SIG-M5 treated with dmso at 0.1 percent for 504 hours (cell line): Measurements from ENCODE around the gene PFKL.
"Not testable (repeated sequence)": the region's sequence is repeated elsewhere in the genome, so short reads cannot be mapped to it uniquely, and the experiment has no call there.

Experiments used
- DNase-seq: peaks from one replicate; lab custom pipeline; 2025; ENCODE audit not compliant: unreplicated experiment; lab: John Stamatoyannopoulos, UW

The PFKL gene

DNA sequence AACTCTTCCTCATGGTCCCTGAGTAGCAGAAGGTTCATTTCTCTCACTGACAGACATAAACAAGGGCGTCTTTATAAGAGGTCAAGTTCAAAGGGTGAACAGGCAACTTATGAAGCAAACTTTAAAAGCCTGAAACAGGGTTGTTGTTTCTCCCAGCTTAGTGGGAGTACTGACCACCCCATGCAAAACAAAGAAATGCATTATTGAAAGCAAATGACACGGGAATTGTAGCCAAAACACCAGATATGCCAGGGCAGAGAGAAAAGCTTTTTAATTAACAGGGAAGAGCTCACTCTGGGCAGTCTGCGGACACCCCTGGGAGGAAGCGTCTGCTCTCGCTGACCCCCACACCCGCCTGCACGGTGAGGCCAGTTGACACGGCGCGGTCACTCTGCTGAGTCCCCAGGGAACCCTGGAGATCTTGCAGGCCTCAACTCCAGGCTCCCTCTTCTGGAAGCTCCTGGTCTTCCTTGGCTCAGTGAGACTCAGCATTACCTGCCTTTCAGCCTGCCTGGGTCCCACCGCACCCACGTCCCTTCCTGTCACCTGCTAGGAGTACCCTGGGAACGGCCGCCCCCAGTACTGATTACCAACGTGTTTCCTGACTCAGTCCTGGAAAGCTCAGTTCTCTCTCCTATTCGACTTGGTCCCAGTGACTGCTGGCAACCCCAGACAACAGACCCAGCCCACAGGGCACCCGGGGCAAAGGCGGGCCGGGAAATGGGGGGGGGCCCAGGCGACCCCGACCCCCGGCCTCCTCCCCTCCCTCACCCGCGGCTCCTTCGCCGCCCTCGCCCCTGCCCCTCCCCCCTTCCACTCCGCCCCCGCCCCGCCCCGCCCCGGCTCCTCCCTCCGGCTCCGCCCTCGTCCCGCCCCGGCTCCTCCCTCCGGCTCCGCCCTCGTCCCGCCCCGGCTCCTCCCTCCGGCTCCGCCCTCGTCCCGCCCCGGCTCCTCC, 38.4 kb downstream of the PFKL start:
- DNase-seq: peak; percentile 42

DNA sequence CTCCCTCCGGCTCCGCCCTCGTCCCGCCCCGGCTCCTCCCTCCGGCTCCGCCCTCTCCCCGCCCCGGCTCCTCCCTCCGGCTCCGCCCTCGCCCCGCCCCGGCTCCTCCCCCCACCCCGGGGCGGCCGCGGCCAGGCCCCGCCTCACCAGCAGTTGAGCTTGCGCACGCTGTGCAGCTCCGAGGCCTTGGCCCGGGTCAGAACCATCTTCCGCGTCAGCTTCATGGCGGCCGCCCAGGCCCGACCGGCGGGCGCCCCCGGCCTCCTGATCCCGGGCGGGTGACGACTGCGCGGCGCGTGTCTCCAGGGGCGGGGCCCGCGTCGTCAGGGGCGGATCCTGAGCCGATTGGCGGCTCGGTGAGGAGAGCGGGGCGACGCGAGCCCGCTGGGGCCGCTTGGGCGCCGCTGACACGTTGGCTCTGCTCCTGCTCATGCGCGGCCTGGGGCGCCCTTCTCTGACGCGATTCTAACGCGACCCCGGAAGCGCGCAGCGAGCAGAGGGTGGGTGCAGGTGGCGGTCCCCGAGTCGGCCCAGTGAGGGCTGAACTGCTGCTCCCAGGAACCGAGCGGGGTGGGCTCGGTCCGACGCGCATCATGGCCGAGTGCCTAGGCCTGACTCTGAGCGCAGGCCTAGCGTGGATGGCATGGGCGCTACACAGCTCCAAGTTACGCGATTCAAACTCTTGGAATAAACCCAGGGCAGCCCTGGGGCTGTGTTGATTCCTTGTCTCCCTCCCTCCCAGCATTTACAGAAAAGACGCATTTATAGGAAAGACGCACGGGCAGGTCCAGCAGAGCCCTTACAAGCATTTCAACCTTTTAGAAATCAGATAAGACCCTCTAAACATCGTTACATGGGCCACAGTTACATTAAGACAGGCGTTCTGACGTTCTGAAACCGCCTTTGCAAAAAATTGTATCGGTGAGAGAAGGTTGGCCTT, 39.4 kb downstream of the PFKL start, which contains the start of gene CFAP410:
Gene CFAP410 (minus strand): TSS at position 420 of the 940 bp plus-strand sequence. CDS start 196 bp downstream, at position 224.
- DNase-seq: peak; percentile 94

DNA sequence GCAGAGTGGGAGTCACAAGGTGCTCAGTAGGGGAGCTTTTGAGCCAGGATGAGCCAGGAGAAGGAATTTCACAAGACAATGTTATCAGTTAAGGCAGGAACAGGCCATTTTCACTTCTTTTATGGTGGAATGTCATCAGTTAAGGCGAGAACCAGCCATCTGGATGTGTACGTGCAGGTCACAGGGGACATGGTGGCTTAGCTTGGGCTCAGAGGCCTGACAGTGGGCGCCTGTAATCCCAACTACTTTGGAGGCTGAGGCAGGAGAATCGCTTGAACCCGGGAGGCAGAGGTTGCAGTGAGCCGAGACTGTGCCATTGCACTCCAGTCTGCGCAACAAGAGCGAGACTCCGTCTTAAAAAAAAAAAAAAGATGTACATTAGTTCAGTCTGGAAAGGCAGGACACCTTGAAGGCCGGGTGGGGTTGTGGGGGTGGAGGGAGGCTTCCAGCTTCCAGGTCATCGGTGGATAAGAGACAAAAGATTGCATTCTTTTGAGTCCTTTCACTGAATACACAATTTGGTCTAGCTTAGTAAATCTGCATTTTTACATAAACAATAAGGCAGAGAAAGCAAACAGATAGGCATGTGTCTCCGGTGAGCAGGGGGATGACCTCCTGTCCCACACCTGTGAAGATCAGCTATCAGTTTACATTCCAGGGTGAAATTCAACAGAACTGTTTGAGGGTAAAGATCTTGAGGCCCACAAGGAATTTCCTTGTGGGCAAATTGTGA, 42.0 kb downstream of the PFKL start:
- not testable (repeated sequence) for DNase-seq

DNA sequence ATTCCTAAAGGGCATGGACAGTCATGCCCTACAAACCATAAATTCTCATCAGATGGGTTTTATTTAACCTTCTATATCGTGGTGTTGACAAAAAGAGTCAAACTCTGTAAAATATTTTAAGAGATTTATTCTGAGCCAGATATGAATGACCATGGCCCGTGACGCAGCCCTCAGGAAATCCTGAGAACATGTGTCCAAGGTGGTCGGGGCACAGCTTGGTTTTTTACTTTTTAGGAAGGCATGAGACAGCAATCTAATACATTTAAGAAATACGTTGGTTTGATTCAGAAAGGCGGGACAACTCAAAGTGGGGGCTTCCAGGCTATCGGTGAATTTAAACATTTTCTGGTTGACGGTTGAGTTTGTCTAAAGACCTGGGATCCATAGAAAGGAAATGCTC, 43.1 kb downstream of the PFKL start:
- DNase-seq: not testable (repeated sequence)

DNA sequence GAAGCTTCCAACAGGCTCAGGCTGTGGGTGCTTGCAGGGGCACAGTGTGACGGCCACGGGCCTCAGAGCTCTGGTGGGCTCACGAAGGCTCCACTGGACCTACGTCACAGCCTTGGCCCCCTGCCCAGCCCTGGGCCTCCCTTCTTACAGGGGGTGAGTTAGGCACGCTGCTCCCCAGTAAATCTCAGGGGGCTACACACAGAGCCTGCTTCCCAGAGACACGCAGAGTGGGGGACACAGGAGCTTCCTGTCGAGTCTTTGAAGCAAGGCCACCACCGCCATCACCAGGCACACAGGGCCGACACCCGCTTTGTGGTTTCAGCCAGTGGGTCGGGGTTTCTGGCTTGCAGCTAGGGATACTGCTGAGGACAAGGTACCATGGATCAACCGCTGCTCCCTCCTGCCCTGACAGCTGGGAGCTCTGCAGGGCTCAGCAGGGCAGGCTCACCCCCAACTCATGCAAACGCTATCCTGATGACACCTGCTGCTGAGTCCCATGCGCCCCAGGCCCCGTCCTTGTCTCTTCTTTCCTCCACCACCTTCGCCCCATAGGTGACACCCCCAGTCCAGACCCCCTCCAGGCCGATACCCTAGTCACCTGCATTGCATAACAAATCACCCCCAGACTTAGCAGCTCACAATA, 44.8 kb downstream of the PFKL start:
- no peak for DNase-seq

DNA sequence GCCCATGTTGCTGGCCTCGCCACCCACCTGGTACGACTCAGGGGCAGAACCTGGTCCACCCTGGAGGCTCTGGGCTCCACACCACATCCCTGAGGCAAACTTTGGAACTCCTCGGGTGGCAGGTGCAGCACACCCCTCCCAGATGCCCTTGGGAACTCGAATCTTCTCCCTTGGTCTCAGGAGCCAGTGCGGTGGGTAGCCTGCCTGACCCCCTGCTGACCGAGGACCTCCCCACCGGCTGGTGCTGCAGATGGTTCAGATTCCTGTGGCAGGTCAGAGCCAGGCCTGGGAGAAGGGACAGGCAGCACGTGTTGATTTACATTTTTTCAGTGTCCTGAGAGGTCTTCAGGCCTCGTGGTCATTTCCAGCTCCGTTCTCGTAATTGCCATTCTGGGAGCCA, 45.6 kb downstream of the PFKL start:
- no peak for DNase-seq

DNA sequence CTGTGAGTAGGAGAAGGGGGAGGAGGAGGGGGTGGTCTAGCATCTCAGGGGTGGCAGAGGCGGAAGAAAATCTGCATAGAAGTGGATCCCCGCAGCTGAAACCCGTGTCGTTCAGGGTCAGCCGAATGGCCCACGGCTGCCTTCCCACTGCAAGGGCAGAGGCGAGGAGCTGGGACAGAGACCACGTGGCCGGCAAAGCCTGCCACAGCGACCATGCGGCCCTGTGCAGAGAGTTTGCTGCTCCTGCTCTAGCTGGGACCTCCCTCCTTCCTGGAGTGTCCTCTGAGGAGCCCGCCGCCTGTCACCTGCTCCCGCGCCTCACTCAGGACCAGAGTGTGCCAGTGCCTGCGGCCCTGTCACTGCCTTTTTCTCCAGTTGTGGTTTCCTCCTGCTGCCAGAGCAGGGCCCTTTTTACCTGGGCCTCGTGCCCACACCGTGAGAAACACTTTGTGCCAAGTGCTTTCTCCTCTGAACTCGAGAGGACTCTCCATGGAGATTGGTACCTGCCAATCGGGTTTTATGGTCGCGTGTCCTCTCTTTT, 48.1 kb downstream of the PFKL start:
- DNase-seq: no peak

DNA sequence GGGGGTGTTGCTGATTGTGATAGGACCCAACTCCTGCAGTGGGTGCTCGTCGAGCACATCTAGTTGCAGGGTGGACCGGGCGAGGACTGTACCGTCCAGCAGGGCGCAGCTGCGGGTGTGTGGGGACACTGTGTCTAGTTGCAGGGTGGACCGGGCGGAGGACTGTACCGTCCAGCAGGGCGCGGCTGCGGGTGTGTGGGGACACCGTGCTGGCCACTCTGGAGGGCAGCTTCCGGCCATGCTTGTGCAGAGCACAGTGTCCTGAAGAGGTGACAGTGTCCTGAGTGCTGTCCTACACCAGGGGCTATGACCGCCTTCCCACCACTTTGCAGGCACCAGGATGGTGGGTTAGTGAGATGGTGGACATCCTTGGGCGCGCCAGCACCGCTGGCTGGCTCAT, 49.0 kb downstream of the PFKL start:
- DNase-seq: no peak

DNA sequence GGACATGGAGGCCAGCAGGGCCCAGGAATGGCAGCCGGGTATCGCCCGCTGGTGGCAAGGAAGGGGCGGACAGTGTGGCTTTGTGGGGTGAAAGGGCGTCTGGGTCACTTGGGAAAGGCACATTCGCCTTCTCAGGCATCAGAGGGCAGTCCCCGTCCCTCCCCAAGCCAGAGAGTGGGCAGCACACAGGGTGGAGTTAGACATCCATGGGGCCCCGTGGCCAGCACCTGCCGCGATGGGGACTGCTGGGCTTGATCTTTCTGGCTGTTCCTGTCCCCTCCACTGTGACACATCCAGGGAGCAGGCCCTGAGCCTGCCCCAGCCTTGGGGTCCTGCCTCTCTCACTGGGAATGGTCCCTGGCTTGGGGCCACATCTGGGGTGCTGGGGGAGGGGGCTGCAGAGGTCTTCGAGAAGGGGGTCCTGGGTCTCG, 49.6 kb downstream of the PFKL start:
- no peak for DNase-seq

DNA sequence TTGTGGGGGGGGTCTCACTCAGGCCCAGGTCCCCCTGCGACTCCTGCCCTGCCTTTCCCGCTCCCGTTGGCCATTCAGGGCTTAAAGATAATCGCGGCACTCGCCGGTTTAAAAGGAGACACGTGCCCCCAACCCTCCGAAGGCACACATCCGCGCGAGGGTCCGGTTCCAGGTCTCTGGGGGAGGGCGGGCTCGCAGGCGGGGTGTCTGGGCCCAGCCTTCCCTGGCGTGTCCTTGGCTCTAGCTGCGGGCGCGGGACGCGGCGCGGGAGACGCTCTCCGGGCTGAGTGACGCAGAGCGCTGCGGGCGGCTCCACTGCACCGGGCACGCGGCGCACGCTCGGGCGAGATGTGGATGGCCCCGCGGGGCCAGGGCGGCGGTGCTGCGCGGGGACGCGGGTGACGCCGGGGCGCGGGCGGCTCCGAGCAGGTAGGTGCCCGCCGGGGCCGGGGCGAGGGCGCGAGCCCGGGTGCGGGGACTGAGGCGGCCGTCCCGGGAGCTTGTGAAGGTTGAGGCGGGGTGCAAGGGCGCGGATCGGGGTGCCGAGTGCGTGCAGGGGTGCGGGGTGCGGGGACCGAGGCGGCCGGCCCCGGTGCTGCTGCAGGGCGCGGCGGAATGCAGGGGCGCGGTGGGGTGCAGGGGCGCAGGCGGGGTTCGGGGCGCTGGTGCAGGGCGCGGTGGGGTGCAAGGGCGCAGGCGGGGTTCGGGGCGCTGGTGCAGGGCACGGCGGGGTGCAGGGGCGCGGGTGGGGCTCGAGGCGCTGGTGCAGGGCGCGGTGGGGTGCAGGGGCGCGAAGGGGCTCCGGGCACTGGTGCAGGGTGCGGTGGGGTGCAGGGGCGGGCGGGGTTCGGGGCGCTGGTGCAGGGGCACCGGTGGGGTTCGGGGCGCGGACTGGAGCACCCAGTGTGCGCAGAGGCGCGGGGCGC, 50.3 kb downstream of the PFKL start:
- no peak for DNase-seq

DNA sequence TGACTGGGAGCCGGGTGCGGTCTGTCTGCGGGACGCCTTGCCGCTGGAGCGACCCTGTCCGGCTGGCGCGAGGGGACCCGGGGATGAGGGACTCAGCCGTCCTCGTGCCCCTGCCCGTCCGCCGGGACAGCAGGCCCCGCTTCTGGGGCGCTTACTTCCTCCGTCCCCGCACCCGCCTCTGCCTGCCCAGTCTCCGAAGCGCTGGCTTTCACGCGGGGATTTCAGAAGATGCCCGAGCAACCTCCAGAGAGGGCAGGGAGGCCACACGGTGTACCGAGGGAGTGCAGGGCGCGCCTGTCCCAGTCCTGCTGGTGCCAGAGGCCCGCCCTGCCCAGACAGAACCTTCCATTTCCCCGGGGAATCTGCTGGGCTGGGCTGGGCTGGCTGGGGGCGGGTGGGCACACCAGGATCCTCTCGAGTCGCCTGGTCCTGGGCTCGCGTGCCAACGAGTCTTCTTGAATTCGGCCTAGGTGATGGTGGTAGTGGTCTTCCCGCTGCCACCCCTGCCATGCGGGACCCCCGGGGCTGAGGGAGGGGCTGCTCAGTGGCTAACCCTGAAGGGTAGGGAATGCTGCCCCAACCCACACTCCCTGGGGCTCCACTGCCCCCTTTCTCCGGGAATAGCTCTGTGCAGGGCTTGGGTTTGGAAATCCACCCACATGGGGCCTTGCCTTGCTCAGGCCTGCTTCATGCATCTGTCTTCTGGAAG, 51.1 kb downstream of the PFKL start:
- peak; percentile 41 for DNase-seq

DNA sequence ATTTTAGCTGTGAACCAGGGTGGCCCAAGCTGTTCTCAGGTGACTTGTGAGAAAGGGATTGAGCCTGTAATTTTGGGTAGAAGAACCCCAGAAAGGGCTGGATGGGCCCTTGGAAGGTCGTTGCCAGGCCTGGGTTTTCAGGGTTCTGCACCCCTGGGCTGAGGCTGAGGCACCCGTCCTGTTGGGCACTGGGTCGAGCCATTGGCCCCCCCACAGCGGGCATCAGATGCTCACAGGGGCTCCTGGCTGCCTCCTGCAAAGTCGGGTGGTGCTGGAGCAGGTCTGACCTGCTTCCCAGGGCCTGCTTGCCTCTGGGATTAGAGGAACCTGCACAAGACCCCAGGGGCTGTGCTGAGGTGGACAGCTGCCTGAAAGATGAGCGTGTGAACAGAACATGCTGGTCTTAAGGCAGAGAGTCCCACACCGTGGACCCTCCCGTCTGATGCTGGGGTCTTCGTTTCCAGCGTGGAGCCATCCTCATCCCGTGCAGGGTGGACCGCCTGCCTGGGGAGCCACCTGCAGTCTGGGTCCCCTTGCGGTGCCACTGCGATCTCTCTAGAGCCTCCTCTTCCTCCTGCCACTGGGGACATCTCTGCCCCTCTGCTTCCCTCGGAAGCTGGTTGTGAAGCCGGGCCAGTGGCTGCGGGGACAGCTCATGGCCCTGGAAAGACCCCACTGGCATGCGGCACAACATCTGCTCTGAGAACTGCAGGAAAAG, 51.8 kb downstream of the PFKL start:
- peak; percentile 66 for DNase-seq

DNA sequence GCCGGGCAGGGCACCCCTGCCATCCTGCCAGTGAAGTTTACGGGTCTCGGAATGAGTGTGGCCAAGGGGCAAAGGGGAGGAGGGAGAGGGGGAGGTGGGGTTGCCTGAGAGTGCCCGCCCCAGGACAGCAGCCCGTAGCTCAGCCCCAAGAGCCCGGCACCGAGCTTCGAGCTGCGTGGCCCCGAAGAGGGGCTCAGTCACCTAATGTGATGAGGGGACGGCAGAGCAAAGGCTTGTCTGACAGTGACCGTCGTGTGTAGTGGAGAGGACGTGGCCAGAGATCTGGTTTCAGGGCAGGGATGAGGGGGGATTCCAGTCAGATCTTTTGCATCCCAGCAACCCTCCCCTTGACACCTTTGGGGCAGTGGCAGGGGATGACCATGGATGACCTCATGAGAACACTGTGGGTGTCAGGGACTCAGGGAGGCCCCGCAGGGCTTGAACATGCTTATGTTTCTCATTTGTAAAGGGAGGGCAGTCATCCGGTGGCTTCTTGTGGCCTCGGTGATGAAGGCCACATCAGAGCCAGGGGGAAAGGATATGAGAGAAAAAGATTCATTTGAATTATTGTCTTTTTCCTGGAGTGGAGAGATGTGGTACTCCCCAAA, 52.5 kb downstream of the PFKL start:
- peak; percentile 66 for DNase-seq

DNA sequence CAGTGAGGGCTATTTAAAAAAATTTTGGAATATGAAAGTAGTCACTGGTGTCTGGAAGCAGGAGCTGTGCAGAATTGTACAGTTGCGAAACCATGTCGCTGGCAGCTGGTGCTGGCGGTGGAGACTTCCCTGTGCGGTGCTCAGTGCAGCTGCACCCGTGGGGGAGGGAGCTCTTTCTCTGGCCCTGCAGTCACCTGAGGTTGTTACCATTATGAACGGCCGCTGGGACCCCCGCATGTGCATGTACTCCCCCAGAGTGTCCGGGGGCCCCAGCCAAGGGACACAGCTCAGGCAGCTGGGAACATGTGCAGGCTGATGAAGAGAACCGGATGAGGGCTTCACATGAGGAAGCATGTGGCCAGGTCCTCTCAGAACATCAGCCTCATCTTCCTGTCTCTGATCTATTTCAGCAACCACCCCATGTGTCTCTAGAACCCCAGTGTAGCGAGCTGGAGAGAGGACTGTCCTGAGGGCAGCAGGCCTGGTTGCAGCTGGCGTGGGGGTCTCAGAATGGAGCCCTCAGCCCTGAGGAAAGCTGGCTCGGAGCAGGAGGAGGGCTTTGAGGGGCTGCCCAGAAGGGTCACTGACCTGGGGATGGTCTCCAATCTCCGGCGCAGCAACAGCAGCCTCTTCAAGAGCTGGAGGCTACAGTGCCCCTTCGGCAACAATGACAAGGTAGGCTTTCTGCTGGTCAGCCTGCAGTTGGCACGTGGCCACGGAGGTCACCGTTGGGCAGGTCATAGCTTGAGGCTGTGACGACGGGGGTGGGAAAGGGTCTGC, 53.5 kb downstream of the PFKL start, which contains the start of gene TRPM2:
Gene TRPM2 (plus strand): TSS at position 431 of the 780 bp plus-strand sequence. CDS start 80 bp downstream, at position 511.
- DNase-seq: peak; percentile 100

DNA sequence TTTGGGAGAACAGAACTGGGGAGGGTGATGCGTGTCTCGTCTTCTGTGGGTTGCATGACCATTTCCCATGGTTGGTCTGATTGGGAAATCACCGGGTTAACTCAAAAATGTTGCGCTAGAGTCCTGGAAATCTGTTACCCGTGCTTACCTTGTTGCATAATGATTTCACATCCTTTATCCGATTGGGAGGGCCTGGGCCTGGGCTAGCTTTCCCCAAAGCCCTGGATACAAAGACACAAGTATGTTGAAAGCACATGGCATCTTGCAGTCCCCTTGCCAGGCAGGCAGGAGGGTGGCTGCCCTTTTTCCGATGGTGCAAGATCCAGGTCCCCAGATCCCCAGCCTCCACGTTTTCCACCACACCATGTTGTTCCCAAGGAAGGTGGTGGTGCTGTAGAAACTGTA, 54.1 kb downstream of the PFKL start:
- DNase-seq: peak; percentile 99
